Tongue (tissue), 2 donors: ENCODE data around the gene PCDHB16. TPM values are rescaled to one million over a fixed set of nuclear protein-coding genes. Genes with fewer than 3 reads are reported as not detected.
"Not testable (repeated sequence)": the region's sequence is repeated elsewhere in the genome, so short reads cannot be mapped to it uniquely, and the experiment has no call there.

Source experiments
- DNase-seq: peaks from one replicate; pipeline ENCODE4 v3.0.0-alpha.2; 2015
- total RNA-seq: library from RNA; depleted of rRNA; stranded (reverse); fragments of >200 nt; gene quantifications from one replicate; pipeline ENCODE4 v1.2.3, GENCODE V29; 2014

PCDHB16 gene
- total RNA-seq: 4.1 TPM

DNA sequence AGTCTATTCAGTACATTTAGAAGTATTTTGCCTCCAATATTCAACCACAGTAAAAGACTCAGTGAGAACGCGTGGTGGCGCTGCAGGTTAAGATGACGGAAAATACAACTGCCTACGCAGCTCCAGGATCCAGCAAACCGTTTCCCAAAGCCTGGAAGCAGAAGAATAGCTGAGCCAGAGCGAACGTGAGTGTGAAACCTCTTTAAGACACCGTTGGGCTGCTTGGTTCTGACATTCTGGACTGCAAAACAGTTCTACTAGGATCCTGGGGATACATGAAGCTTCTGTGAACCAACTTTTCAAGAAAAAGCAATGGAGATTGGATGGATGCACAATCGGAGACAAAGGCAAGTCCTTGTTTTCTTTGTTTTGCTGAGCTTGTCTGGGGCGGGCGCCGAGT lies at the start of gene PCDHB16:
PCDHB16 (plus strand) TSS at position 140 of the 400 bp plus-strand sequence; CDS start at position 313, 173 bp downstream.
- peak; percentile 65 for DNase-seq

DNA sequence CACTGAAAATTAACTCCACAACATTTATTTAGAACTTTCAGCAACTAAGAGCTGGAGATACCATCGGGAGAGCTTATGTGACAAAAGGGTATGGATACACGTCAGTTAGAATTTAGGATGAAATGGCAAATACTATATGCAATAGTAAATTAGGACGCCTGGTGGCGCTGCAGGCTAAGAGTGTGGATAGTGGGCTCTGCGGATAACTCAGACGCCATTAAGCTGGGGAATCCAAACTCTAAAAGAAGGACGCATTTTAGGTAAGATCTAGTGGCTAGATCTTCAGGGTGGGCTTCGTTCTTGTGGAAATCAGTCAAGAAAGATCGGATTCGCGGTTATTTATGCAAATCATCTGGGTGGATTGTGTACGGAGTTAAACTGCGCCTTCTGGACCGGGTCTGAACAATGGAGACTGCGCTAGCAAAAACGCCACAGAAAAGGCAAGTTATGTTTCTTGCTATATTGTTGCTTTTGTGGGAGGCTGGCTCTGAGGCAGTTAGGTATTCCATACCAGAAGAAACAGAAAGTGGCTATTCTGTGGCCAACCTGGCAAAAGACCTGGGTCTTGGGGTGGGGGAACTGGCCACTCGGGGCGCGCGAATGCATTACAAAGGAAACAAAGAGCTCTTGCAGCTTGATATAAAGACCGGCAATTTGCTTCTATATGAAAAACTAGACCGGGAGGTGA lies 47.0 kb upstream of the PCDHB16 start, which contains the start of gene PCDHB5:
PCDHB5 (plus strand) TSS at position 177 of the 688 bp plus-strand sequence; CDS start at position 406, 229 bp downstream.
- DNase-seq: peak; percentile 15

DNA sequence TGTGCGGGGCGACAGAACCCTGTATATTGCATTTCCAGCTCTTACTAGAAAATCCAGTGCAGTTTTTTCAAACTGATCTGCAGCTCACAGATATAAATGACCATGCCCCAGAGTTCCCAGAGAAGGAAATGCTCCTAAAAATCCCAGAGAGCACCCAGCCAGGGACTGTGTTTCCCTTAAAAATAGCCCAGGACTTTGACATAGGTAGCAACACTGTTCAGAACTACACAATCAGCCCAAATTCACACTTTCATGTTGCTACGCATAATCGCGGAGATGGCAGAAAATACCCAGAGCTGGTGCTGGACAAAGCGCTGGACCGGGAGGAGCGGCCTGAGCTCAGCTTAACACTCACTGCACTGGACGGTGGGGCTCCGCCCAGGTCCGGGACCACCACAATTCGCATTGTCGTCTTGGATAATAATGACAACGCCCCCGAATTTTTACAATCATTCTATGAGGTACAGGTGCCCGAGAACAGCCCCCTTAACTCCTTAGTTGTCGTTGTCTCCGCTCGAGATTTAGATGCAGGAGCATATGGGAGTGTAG lies 46.4 kb upstream of the PCDHB16 start:
- DNase-seq: no peak

DNA sequence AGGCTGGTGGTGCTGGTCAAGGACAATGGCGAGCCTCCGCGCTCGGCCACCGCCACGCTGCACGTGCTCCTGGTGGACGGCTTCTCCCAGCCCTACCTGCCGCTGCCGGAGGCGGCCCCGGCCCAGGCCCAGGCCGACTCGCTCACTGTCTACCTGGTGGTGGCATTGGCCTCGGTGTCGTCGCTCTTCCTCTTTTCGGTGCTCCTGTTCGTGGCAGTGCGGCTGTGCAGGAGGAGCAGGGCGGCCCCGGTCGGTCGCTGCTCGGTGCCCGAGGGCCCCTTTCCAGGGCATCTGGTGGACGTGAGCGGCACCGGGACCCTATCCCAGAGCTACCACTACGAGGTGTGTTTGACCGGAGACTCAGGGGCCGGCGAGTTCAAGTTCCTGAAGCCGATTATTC lies 44.8 kb upstream of the PCDHB16 start:
- DNase-seq: not testable (repeated sequence)

DNA sequence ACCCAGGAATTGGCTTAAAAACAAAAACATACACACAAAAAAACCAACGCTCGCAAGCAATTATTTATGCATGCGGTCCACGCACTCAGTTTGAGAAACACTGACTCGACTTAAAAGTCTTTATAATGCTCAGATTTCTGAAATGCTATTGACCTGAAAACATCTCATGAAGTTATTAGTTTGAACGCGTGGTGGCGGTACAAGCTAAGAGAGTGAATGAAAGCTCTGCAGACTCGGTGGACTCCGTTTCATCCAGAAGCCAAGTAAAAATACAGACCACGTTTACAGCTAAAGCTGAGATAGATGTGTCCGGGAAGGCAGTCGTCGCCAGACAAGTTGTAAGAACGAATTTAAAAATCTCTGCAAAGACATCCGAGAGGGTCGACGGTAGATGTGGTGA lies 32.4 kb upstream of the PCDHB16 start, which contains the start of gene PCDHB6:
PCDHB6 (plus strand) TSS at position 246 of the 400 bp plus-strand sequence. CDS start 201 bp downstream, outside the sequence.
- DNase-seq: peak; percentile 40

DNA sequence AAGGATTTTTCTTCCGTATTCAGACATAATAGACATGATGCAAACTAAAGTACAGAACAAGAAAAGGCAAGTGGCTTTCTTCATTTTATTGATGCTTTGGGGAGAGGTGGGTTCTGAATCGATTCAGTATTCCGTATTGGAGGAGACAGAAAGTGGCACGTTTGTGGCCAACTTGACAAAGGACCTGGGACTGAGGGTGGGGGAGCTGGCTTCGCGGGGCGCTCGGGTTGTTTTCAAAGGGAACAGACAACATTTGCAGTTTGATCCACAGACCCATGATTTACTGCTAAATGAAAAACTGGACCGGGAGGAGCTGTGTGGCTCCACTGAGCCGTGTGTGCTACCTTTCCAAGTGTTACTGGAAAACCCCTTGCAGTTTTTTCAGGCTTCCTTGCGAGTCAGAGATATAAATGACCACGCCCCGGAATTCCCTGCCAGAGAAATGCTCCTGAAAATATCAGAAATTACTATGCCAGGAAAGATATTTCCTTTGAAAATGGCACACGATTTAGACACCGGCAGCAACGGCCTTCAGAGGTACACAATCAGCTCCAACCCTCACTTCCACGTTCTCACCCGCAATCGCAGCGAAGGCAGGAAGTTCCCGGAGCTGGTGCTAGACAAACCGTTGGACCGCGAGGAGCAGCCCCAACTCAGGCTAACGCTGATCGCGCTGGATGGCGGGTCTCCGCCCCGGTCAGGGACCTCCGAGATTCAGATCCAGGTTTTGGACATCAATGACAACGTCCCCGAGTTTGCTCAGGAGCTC lies 31.8 kb upstream of the PCDHB16 start:
- no peak for DNase-seq

DNA sequence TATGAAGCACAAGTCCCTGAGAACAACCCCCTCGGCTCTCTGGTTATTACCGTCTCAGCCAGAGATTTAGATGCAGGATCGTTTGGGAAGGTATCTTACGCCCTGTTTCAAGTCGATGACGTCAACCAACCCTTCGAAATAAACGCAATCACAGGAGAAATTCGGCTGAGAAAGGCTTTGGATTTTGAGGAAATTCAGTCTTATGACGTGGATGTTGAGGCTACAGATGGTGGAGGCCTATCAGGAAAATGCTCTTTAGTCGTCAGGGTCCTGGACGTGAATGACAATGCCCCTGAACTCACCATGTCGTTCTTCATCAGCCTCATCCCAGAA lies 31.2 kb upstream of the PCDHB16 start:
- DNase-seq: no peak

DNA sequence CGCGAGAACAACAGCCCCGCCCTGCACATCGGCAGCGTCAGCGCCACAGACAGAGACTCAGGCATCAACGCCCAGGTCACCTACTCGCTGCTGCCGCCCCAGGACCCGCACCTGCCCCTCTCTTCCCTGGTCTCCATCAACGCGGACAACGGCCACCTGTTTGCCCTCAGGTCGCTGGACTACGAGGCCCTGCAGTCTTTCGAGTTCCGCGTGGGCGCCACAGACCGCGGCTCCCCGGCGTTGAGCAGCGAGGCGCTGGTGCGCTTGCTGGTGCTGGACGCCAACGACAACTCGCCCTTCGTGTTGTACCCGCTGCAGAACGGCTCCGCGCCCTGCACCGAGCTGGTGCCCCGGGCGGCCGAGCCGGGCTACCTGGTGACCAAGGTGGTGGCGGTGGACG lies 30.6 kb upstream of the PCDHB16 start:
- not testable (repeated sequence) for DNase-seq

DNA sequence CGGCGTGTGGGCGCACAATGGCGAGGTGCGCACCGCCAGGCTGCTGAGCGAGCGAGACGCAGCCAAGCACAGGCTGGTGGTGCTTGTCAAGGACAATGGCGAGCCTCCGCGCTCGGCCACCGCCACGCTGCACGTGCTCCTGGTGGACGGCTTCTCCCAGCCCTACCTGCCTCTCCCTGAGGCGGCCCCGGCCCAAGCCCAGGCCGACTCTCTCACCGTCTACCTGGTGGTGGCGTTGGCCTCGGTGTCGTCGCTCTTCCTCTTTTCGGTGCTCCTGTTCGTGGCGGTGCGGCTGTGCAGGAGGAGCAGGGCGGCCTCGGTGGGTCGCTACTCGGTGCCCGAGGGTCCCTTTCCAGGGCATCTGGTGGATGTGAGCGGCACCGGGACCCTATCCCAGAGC lies 30.1 kb upstream of the PCDHB16 start:
- DNase-seq: not testable (repeated sequence)

DNA sequence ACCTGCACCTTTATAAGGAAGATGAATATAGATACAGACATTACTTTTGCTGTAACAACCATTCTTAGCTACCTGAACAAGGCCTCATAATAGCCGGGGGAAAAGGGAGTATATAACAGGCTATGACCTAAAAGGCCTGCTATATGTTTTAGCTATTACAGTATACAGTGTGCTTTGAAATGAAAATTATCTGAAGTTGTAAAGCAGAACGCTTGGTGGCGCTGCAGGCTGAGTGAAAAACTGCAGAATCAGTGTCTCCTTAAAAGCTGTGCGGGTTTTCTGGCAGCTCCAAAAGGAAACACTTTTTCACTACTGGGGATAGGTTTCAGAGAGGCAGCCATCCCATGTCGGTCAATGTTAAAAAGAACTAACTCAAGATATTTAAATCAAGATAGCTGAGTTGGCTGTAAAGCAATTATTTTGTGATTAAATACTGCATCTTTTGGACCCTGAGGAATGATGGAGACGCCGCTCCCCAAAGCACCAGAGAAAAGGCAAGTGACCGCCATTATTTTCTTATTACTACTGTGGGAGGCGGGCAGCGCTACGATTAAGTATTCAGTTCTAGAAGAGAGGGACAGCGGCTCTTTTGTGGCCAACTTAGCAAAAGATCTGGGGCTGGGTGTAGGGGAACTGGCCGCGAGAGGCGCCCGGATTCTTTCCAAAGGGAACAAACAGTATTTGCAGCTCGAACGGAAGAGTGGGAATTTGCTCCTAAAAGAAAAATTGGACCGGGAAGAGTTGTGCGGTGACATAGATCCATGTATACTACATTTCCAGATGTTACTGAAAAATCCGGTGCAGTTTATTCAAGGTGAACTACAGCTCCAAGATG lies 26.4 kb upstream of the PCDHB16 start:
- no peak for DNase-seq

DNA sequence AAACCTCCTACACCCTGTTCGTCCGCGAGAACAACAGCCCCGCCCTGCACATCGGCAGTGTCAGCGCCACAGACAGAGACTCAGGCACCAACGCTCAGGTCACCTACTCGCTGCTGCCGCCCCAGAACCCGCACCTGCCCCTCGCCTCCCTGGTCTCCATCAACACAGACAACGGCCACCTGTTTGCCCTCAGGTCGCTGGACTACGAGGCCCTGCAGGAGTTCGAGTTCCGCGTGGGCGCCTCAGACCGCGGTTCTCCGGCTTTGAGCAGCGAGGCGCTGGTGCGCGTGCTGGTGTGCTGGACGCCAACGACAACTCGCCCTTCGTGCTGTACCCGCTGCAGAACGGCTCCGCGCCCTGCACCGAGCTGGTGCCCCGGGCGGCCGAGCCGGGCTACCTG lies 24.8 kb upstream of the PCDHB16 start:
- not testable (repeated sequence) for DNase-seq

DNA sequence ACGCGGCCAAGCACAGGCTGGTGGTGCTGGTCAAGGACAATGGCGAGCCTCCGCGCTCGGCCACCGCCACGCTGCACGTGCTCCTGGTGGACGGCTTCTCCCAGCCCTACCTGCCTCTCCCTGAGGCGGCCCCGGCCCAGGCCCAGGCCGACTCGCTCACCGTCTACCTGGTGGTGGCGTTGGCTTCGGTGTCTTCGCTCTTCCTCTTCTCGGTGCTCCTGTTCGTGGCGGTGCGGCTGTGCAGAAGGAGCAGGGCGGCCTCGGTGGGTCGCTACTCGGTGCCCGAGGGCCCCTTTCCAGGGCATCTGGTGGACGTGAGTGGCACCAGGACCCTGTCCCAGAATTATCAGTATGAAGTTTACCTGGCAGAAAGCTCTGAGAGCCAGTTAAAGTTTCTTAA lies 24.3 kb upstream of the PCDHB16 start:
- not testable (repeated sequence) for DNase-seq

DNA sequence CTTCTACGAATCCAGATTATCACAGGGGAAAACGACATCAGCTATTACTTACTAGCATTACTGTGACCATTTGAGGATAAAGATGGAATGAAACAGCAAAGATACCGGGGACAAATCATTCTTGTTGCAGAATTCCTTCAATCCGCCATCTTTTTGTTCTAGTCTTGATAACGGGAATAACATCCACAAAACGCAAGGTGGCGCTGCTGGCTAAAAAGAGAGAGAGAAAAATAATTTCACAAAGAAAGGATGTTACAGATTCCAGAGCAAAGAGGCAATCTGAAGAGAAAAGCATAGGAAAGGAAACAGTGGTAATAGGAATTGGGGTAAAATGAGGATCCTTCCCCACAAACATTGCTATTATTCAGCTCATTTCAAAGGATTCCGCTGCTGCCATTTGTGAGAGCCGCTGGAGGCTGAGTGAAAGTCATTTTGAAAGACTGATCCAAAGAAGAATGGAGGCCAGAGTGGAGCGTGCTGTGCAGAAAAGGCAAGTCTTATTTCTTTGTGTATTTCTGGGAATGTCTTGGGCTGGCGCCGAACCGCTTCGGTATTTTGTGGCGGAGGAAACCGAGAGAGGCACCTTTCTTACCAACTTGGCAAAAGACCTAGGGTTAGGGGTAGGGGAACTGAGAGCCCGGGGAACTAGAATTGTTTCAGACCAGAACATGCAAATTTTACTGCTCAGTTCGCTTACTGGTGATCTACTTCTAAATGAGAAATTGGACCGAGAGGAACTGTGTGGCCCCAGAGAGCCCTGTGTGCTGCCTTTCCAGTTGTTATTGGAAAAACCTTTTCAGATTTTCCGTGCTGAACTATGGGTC lies 9.6 kb upstream of the PCDHB16 start, which contains the start of gene PCDHB7:
PCDHB7 (plus strand) TSS at position 264 of the 824 bp plus-strand sequence; CDS start at position 456, 192 bp downstream.
- DNase-seq: peak; percentile 54

DNA sequence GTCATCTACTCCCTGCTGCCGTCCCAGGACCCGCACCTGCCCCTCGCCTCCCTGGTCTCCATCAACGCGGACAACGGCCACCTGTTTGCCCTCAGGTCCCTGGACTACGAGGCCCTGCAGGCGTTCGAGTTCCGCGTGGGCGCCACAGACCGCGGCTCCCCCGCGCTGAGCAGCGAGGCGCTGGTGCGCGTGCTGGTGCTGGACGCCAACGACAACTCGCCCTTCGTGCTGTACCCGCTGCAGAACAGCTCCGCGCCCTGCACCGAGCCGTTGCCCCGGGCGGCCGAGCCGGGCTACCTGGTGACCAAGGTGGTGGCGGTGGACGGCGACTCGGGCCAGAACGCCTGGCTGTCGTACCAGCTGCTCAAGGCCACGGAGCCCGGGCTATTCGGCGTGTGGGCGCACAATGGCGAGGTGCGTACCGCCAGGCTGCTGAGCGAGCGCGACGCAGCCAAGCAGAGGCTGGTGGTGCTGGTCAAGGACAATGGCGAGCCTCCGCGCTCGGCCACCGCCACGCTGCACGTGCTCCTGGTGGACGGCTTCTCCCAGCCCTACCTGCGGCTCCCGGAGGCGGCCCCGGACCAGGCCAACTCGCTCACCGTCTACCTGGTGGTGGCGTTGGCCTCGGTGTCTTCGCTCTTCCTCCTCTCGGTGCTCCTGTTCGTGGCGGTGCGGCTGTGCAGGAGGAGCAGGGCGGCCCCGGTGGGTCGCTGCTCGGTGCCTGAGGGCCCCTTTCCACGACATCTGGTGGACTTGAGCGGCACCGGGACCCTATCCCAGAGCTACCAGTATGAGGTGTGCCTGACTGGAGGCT lies 7.7 kb upstream of the PCDHB16 start:
- not testable (repeated sequence) for DNase-seq

DNA sequence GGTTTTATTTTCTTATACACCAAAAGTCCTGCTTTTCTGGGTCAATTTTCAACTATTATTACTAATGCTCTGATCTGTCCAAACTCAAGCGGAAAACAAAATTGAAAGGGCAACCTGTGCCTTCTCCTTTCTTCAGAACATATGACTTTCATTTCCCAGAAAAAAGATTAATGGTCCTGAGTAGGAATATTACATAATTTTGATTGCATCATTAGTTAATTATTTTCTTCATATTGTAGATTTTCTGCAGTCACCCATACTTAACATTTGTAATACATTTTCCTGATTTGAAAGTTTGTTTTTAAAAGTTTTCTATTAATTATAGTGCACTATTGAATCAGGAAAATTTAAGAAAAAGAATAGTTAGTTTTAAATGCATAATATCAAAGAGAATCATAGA lies 6.3 kb upstream of the PCDHB16 start:
- no peak for DNase-seq

DNA sequence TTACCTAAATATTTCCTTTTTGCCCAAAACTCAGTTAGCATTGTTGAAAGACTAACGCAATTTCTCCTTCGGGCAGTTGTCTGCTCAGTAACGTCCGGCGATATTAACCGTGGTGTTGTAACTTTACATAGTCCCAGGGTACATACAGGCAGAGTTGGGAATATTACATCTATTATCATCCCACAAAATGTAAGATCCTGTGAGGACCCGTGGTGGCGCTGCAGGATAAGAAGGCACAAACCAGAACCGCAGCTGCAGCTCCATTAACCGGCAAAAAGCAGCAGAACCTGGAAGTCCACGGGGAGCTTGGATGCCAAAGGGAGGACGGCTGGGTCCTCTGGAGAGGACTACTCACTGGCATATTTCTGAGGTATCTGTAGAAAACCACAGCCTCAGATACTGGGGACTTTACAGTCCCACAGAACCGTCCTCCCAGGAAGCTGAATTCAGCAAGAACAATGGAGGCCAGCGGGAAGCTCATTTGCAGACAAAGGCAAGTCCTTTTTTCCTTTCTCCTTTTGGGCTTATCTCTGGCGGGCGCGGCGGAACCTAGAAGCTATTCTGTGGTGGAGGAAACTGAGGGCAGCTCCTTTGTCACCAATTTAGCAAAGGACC lies 4.5 kb upstream of the PCDHB16 start, which contains the start of gene PCDHB8:
PCDHB8 (plus strand) TSS at position 214 of the 615 bp plus-strand sequence; CDS start at position 459, 245 bp downstream.
- not testable (repeated sequence) for DNase-seq

DNA sequence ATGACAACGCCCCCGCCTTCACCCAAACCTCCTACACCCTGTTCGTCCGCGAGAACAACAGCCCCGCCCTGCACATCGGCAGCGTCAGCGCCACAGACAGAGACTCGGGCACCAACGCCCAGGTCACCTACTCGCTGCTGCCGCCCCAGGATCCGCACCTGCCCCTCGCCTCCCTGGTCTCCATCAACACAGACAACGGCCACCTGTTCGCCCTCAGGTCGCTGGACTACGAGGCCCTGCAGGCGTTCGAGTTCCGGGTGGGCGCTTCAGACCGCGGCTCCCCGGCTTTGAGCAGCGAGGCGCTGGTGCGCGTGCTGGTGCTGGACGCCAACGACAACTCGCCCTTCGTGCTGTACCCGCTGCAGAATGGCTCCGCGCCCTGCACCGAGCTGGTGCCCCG lies 2.8 kb upstream of the PCDHB16 start:
- not testable (repeated sequence) for DNase-seq

DNA sequence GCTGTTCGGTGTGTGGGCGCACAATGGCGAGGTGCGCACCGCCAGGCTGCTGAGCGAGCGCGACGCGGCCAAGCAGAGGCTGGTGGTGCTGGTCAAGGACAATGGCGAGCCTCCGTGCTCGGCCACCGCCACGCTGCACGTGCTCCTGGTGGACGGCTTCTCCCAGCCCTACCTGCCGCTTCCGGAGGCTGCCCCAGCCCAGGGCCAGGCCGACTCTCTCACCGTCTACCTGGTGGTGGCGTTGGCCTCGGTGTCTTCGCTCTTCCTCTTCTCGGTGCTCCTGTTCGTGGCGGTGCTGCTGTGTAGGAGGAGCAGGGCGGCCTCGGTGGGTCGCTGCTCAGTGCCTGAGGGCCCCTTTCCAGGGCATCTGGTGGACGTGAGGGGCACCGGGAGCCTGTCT lies 2.3 kb upstream of the PCDHB16 start:
- not testable (repeated sequence) for DNase-seq

DNA sequence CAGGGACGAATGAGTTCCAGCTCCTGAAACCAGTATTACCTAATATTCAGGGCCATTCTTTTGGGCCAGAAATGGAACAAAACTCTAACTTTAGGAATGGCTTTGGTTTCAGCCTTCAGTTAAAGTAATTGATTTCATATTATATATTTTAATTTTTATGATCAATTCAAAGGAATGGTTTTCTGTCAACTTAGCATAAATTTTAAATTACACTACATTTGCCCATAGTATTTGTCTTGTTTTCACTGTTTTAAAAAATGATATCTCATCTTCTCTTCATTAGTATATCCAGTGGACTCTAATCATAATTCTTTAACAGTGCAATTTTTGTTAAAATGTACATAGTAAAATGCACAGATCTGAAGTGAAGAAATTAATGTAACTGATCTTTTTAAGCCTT lies 1.9 kb upstream of the PCDHB16 start:
- no peak for DNase-seq
